Left cardiac atrium (tissue), 4 donors: ENCODE data around the gene LRBA. TPM values are rescaled to one million over a fixed set of nuclear protein-coding genes. Genes with fewer than 3 reads are reported as not detected.

ENCODE experiments used
- ATAC-seq, 2 donors: fragments of 200-7000 bp; cut with Tn5 transposase; one replicate each; pipeline ENCODE4 v1.9.1; 2020; ENCODE audit warnings: mild to moderate bottlenecking in 2 of 2, moderate library complexity in 2 of 2
- DNase-seq: peaks from one replicate; pipeline ENCODE4 v3.0.0-alpha.2; 2020
- intact Hi-C, 2 donors: fragments of 100-400 bp; cut with DNase I; formaldehyde crosslinking; loops; one replicate each; pipeline versions ENCODE4 v1.14.1 to v1.15.1; 2022 to 2023
- total RNA-seq, 2 donors: library from RNA; stranded (reverse); fragmentation: NEBNext Ultra II Directional; extraction: Animal tissue kit (Norgen Biotek cat#: 25700); gene quantifications; one replicate each; pipeline ENCODE4 v1.2.1, GENCODE V29; 2021
- donor health status: DM: no; HTN: yes; CAD: no.
- donor health status: DM: no; HTN: yes; CAD: no; lungs with severe emphysema.
- donor health status: DM: yes; HTN: yes; CAD: no.
- donor health status: Dilated cardiomyopathy.

Gene LRBA
- total RNA-seq, 2 donors from 2014 or later: 20.0 to 25.7 TPM

DNA sequence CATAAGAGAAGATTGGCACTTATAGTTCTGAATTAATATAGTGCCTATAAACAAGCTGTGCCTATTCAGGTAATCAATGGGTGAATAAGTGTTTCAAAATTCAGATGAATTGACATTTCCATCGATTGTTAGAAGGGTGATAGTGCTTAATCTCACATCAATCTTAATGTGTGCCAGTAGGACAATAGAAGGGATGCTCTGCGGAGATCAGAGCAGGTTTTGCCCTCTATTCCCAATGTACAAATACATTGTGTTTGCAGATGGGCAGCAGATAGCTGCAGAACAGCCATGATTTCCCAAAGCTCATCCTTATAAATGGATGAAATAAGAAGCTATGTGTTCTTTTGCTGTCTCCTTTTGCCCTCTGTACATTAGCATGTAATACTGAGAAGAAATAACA is 425.9 kb downstream of the LRBA start:
- intact Hi-C loops: no loop called here
- DNase-seq (no peak), ATAC-seq (no peak)

DNA sequence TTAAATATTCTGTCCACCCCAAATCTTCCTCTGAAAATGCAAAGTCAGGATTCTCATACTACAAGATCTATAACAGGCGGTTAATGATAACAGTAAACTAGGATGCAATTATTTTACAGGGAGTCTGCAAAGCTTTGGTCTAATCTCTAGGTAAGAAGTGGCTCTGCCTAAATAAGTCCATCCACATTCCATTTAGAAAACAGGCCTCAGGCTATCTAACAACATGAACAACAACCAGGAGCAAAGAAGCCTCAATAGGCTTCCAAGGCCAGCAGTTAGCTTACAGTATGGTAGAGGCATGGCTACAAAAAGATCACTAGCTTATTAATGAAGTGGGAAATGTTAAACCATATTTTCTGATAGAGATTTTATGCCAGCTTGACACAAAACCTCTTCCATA is 426.8 kb downstream of the LRBA start:
- intact Hi-C loops: no loop called here
- ATAC-seq (no peak), DNase-seq (no peak)

DNA sequence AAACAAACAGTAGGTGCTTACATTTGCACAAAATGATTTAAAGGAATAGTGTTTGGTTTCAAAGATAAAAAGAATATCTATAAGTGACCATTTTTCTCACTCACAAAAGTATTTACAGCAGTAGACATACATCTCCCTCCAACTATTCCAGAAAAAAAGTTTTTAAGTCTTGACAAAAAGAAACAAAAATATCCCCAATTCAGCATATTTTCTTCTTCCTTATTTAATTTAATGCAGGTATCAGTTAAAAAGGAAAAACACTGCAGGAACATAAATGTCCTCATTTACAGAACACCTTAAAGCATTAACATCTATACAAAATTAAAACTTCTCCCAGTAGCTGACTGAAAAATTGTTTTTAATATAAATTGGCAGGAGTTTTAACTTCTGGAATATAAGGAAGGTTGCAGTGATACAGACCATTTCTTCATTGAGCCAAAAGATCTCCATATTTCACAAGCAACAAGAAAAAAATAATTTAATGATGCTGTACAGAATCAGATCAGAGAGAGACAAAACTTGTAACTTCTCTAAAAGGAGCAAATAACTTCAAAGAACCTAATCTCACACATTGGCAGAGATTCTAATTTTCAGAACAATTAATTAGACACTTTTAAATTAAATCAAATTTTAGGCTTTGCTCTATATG is 428.8 kb downstream of the LRBA start:
- ATAC-seq (no peak), DNase-seq (no peak)
- intact Hi-C loops: no loop called here

DNA sequence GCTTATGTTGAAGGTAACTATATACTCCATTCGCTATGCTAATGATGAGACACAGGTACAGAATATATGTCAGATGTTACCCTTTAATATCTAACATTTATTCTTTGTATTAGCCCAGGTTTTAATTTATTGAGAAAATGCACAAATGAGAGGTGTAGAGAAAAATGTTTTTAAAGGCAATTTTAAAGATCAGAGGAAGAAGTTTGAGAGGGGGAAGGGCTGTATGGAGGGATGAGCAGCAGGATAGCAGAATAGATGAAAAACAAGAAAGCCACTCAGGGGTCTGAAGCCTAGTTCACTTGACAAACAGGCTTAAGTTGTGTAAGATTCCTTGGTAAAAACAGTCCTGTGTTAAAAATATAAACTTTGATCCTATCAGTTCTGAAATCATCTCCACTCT is 429.5 kb downstream of the LRBA start:
- intact Hi-C loops: no loop called here
- ATAC-seq (no peak), DNase-seq (no peak)

DNA sequence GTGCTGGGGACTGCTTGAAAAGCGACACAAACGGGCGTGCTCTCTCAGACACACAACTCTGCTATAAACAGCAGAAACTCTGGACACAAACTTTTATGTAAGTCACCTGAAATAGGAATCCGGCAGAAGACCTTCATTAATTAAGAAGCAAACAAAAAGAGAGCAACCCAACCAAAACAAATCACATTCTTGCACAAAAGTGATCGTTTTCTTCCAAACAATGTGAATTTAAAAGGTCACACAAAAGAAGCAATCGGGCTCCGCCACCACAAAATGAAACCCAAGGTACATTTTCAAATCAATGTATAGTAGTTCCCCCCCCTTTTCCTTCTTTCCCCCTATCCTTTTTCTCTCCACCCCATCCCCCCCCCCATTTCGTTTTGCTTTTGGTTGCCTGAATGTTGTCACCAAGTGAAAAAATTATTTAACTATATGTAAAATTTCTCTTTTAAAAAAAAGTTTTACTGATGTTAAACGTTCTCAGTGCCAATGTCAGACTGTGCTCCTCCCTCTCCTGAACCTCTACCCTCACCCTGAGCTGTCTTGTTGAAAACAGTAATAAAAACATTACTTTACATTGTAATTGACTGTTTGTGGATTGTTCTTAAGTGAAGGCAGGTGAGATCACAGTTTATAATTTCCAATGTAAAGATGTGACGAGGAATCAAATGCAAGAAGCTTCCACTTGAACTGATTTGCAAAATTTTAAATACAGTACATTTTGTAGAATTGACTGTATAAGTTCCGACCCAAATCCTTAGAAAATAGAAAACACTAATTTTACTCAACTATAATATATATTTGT is 430.8 kb downstream of the LRBA start:
- intact Hi-C loops: no loop called here
- ATAC-seq: no peak
- DNase-seq: no peak

DNA sequence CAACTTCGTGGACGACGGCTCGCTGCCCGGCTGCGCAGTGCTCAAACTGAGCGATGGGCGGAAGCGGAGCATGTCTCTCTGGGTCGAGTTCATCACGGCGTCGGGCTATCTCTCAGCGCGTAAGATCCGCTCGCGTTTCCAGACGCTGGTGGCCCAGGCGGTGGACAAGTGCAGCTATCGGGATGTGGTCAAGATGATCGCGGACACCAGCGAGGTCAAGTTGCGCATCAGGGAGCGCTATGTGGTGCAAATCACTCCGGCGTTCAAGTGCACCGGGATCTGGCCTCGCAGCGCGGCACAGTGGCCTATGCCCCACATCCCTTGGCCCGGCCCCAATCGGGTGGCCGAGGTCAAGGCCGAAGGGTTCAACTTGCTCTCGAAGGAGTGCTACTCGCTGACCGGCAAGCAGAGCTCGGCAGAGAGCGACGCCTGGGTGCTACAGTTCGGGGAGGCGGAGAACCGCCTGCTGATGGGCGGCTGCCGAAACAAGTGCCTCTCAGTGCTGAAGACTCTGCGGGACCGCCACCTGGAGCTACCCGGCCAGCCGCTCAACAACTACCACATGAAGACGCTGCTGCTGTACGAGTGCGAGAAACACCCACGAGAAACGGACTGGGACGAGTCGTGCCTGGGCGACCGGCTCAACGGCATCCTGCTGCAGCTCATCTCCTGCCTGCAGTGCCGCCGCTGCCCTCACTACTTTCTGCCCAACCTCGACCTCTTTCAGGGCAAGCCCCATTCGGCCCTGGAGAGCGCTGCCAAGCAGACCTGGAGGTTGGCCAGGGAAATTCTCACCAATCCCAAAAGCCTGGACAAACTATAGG is 431.6 kb downstream of the LRBA start:
- peak; percentile 55 to 73 for ATAC-seq
- DNase-seq: peak; percentile 46
- intact Hi-C loops: no loop called here

DNA sequence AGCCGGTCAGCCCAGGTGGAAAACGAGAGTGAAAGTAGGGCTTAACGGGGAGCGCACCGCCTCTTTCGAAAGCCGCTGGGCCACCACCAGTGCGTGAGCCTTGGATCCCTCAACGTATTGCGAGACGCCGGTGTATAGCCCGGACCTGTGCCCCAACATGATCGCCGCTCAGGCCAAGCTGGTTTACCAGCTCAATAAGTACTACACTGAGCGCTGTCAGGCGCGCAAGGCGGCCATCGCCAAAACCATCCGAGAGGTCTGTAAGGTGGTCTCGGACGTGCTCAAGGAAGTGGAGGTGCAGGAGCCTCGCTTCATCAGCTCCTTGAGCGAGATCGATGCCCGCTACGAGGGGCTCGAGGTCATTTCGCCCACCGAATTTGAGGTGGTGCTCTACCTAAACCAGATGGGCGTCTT is 432.2 kb downstream of the LRBA start:
- ATAC-seq (peak; percentile 18 to 41), DNase-seq (peak; percentile 27)
- intact Hi-C loops: no loop called here

DNA sequence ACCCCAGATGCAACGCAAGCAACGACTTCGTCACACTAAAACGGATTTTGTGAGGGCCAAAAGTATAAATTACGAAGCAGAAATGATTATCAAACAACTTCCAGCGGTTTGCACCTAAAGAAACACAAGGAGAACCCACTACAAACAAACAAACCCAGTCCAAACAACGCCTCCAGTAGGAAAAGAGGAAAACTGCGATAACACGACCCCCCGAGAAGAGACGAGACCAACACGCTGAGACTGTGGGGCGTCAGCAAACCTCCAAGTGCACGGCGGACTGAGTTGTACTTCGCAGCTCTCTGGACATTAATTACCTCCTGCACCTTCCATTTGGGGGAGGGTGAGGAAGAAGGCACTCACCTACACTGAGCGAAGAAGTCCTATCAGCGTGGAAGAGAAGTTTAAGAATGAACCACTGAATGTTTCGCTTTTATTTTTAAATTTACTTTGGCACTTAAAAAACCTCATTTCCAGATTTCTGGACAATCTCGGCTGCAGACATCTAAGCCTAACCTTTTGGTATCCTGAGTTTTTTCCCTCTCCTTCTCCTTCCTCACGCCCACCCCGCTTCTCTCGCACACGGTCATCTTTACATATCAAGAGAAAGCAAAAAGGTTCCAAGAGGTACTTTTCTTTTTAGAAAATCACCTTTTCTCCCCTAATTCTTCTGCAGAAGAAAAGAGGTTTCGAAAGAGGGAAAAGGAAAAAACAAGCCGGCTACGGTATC is 432.8 kb downstream of the LRBA start, which contains the start of gene MAB21L2:
MAB21L2 (plus strand) TSS at position 6 of the 727 bp plus-strand sequence. CDS start 879 bp downstream, outside the sequence.
- DNase-seq: no peak
- ATAC-seq: peak in 1 of 2 donors; percentile 10
- intact Hi-C loops: no loop called here

DNA sequence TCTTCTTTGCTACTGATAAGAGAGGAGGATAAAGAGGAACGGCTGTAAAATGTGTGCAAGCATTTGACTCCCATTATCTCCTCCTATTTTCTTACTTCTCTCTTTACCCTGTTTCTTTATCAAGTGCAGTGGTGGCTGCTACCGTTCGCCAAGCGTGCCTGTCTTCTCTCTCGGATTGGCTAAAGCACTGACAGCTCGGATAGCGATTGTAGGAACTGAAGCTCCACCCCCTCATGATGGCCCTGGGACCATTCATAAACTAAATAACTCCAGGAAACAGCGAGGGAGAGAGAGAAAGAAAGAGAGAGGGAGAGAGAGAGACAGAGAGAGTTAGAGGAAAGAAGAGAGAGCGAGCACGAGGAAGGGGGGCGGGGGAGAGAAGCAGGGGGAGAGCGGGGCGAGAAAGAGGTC is 433.4 kb downstream of the LRBA start:
- ATAC-seq (peak; percentile 31 to 61), DNase-seq (peak; percentile 35)
- intact Hi-C loops: no loop called here

DNA sequence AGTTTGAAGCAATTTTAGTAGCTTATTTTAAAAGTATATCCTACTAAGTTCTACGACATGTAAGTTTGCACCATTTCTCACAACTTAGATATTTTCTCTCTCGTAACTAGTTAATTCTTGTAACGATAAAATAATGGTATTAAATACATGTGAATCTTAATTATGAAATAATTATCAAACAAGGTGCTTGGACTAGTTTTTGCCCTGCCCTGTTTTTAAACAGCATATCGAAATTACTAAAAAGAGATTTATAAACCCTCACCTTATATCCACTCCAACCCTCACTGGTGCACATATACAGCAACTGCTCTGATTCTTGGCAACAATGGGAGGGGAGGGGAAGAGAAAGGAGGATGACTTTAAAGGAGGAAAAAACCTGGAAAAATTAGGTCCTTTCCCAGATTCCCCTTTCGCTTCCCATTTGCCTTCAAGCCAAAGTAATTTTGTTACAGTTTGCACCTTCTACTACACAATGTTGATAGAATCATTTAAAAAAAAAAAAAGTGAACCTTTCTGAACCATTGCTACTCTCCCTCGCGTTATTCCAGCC is 434.0 kb downstream of the LRBA start:
- ATAC-seq: no peak

DNA sequence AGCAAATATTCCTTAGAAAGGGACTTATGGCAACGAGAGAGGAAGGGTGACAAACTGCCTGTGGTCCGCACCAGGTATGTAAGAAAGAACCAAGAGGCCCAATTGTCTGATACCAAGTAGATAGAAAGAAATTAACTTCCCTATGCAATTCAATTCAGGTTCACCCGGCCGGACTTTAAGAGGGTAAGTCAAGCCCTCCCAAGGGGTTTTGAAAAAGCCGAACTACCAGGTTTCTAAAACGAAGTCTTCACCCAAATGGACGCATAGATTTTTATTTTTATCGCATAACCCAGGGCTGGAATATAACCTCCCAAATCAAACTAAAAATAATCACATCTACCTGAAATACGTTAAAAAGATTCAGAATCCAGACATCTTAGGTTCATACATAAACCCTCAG is 434.8 kb downstream of the LRBA start:
- ATAC-seq (no peak), DNase-seq (no peak)
- intact Hi-C loops: no loop called here

More for the DNA sequence above, 434.0 kb downstream of the LRBA start:
- intact Hi-C loops: no loop called here
- no peak for DNase-seq

DNA sequence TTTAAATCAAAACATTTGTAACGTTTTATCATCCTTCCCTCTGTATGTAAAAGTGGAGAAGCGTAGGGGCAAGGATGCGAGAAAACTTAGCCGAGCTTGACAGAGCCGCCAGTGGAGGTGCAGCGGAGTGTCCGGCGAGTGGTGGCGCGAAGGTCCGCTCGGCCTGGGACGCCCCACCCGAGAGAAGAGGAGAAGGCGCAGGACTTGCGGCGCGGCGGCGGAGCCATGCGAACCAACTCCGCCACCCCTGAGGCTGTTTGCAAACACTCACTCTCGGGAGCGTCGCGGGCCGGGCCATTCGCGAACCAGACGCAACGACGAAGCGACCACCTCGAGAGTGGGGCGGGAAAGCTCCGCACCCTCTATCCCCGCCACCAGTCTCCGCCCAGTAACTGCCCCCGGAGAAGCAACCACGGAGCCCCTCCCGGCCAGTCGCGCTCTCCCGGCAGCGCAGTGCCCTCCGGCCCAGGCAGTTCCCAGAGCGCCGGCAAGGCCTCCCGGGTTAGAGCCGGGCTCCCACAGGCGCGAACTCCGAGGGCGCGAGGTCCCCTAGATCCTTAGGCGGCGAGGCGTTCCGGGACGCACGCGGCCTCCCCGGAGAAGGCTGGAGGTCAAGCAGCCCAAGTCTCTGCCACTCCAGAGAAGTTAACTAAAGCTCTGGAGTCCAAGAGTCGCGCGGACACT is 435.4 kb downstream of the LRBA start:
- intact Hi-C loops: no loop called here
- DNase-seq (peak; percentile 37), ATAC-seq (peak; percentile 51 to 58)

DNA sequence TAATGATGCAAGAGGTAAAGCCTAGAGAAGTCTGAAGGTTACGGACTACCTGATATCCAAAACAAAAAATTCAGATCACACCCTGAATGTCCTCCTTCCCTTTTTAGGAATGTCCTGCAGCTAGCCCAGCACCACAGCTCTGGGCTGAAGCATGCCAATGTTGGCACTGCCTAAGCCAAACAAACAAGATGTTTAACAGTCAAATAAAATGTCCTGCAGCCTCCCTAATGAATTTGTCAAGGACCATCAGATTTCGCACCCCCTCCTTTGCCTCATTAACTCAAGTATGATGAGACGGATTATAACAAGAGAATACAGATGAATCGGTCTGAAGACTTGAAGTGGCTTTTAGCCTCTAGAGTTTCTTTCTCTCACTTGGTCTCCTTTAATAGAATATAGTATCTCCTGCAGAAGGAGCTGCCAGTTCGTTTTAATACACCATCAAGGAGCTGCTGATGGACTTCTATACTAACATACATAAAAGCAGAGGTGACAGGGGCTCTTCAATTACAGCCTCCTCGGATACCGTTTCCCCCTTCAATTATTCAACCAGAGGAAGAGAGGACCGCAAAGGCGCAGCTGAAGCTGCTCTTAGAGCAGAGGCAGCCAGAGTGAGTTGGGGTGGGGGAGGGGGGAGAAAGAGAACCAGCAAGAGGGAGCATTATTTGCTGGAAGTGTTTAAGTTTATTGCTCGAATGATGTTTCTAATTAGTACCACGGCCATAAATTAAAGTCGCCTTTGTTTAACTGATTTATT is 436.2 kb downstream of the LRBA start:
- ATAC-seq: no peak
- DNase-seq: peak; percentile 19
- intact Hi-C loops: no loop called here

DNA sequence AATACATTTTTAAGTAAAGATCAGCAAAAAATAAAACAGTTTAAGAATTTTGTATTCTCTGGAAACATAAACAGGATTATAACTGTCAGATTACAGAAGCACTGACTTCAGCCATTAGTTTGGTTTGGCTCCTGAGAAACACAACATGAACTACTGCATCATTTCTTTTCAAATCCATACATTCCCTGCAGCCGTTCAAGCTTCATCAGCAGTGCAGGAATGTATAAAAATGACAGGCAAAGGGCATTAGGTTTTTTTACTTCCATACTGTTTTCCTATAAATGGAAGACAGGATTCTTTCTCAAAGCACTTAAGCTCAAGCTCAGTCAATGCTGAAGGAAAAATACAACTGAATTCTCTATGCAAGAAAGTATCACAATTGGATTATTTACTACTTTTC is 437.3 kb downstream of the LRBA start:
- intact Hi-C loops: no loop called here
- ATAC-seq (no peak), DNase-seq (no peak)

DNA sequence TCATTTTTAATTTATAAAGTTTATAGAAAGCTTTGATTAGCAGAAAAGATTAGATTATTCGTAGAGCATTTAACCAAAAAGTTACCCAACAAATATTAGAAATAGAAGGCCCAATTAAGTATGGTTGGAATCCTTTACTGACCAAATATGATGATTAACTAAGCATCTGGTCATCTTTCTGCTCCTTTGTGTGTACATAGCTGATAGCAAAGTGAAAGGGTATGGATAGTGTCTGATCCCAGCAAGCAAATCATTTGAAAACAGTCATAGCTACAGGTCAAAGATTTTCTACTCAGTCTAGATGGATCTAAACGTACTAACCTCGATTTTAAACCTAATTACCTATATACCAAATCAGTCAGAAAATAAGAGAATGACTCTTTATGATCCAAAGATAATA is 440.4 kb downstream of the LRBA start:
- intact Hi-C loops: no loop called here
- DNase-seq (no peak), ATAC-seq (no peak)

DNA sequence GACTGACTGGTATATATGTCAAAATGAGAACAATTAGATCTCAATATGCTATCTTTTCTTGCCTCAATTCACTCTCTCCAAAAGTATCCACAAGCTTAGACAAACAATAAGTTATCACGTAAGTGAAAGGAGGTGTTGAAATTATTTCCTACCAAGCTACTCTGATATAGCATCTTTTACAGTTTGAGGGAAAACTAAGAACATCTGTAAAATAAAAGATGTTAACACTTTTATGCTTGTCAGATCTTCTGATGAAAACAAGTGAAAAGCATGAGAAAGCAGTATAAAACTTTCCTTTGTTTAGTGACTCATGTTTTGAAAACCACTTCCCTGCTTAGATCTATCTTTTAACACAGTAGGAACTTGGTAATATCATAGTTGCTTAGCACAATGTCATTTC is 441.6 kb downstream of the LRBA start:
- DNase-seq: no peak
- ATAC-seq: no peak
- intact Hi-C loops: no loop called here

DNA sequence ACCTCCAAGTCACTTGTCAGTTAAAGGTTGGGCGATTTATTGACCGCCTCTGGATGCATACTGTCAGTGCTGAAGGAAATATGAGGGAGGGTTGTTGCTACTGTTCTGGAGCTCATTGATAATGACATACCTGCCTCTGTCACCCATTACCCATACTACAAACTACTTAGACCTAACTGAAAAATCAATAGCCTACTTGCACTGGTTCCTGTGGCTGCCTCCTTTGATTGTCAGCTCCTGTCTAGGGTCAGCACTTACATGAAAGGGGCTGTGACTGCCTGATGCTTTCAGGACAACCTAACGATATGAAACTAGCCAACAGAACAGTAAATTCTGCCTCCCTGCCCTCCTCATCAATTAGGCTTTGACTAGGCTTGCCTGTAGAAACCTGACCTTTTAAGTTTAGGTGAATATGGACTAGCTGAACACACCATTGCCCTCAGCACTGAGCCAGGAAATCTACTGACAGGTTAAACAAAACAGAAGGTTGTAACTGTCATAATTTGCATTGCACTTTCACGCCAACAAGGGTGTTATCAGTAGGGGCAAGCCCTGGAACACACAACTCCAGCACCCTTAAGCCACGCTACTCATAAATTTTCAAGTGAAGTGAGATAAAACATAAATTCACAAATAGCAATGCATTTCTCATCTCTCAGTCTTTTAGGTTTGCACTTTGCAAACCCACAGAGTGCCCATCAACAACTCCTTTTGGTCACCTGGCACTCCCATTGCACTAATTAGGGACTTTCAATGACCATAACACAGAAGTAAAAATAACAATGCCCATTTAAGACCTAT is 442.2 kb downstream of the LRBA start:
- DNase-seq (no peak), ATAC-seq (peak in 1 of 2 donors; percentile 35)
- intact Hi-C loops: no loop called here
